K562 (cell line): ENCODE results near the gene ARF5. TPM values are rescaled to one million over a fixed set of nuclear protein-coding genes. Genes with fewer than 3 reads are reported as not detected.

Source experiments
- FOSL1 ChIP-seq: fragments of 200-800 bp; sonication (Bioruptor generic); conservative IDR thresholded peaks from 2 replicates; pipeline ENCODE4 v1.6.1; 2016; ENCODE audit warnings: missing genetic modification characterization, missing compliant biosample characterization
- FOXM1 ChIP-seq, 2 experiments: fragments of 450-650 bp in 1 of 2; sonication (generic) in 1 of 2; formaldehyde crosslinking in 1 of 2; IDR thresholded peaks; 2 replicates each; pipeline versions ENCODE4 v1.6.1 to v1.9.0; 2017 to 2022; ENCODE audit warnings: low read depth in 2 of 2, mild to moderate bottlenecking in 2 of 2, missing genetic modification reagents in 1 of 2, moderate library complexity in 1 of 2
- HCFC1 ChIP-seq: IDR thresholded peaks from 2 replicates; pipeline ENCODE4 v1.6.1; 2012; ENCODE audit warnings: low read depth, low read length, improper control_type of control experiment
- NCOA2 ChIP-seq, 2 experiments: fragments of 450-650 bp; IDR thresholded peaks; 2 replicates each; pipeline ENCODE4 v1.6.1; 2018; ENCODE audit warnings: mild to moderate bottlenecking in 2 of 2, moderate library complexity in 1 of 2; ENCODE audit not compliant: partially characterized antibody in 2 of 2
- NFATC3 ChIP-seq: fragments of 450-650 bp; IDR thresholded peaks from 2 replicates; pipeline ENCODE4 v1.6.1; 2017; ENCODE audit warnings: mild to moderate bottlenecking
- NUFIP1 ChIP-seq: fragments of 450-650 bp; IDR thresholded peaks from 2 replicates; pipeline ENCODE4 v1.6.1; 2018; ENCODE audit not compliant: partially characterized antibody
- PHB2 ChIP-seq: fragments of 450-650 bp; IDR thresholded peaks from 2 replicates; pipeline ENCODE4 v1.6.1; 2017; ENCODE audit warnings: low read depth
- PURB ChIP-seq: sonication (generic); formaldehyde crosslinking; IDR thresholded peaks from 2 replicates; pipeline ENCODE4 v1.9.0; 2021; ENCODE audit warnings: low read depth, mild to moderate bottlenecking, missing genetic modification reagents
- ZNF324 ChIP-seq: fragments of 250-450 bp; sonication (Bioruptor Pico); IDR thresholded peaks from 2 replicates; pipeline ENCODE4 v1.4.0; 2020; ENCODE audit warnings: mild to moderate bottlenecking
- ZNF717 ChIP-seq: fragments of 250-450 bp; sonication (Bioruptor Pico); IDR thresholded peaks from 2 replicates; pipeline ENCODE4 v1.5.0; 2021
- ZNF766 ChIP-seq: fragments of 200-800 bp; sonication (Bioruptor generic); conservative IDR thresholded peaks from 2 replicates; pipeline ENCODE4 v1.6.1; 2016; ENCODE audit warnings: missing genetic modification characterization, missing compliant biosample characterization
- polyA plus RNA-seq, 8 experiments: library from polyadenylated mRNA; depleted of rRNA in 4 of 8; stranded (reverse) in 5 of 8; unstranded in 3 of 8; fragments of >200 nt; fragmentation: Nextera tagmentation in 2 of 8; fragmentation: Illumina TruSeq in 1 of 8; extraction: Ambion mirVana in 2 of 8; extraction: Trizol in 1 of 8; gene quantifications; 2 replicates each; pipeline versions ENCODE4 v1.2.1 to v1.2.3, GENCODE V29; 2011 to 2014; ENCODE audit warnings: inconsistent platforms in 1 of 8, missing spikeins in 1 of 8
- total RNA-seq, 7 experiments: library from RNA; depleted of rRNA in 6 of 7; stranded (reverse); fragments of >200 nt in 6 of 7; fragmentation: Illumina TruSeq in 2 of 7; extraction: Trizol in 2 of 7; gene quantifications; 2 replicates each; pipeline versions ENCODE4 v1.2.1 to v1.2.3, GENCODE V29; 2011 to 2021; ENCODE audit warnings: low replicate concordance in 1 of 7
- TF ChIP-seq, protein P1 (sequence below), 2 experiments: fragments of 150-350 bp in 1 of 2; IDR thresholded peaks; 2 replicates each; pipeline ENCODE4 v1.6.1; 2012 to 2016; ENCODE audit warnings: low read depth in 2 of 2, low read length in 2 of 2, mild to moderate bottlenecking in 1 of 2, moderate library complexity in 1 of 2
- TF ChIP-seq, protein P2 (sequence below), 2 experiments: fragments of 450-650 bp in 1 of 2; IDR thresholded peaks; 2 replicates each; pipeline ENCODE4 v1.6.1; 2011 to 2017; ENCODE audit warnings: low read depth in 2 of 2, antibody characterized with exemption in 1 of 2, borderline replicate concordance in 1 of 2, low read length in 1 of 2, mild to moderate bottlenecking in 1 of 2, mixed read lengths in 1 of 2; ENCODE audit not compliant: control insufficient read depth in 1 of 2
- TF ChIP-seq, protein P3 (sequence below): IDR thresholded peaks from 2 replicates; pipeline ENCODE4 v1.6.1; 2014; ENCODE audit warnings: antibody characterized with exemption
- TF ChIP-seq, protein P4 (sequence below): fragments of 250-450 bp; sonication (Bioruptor Pico); IDR thresholded peaks from 2 replicates; pipeline ENCODE4 v1.5.0; 2021
- TF ChIP-seq, protein P5 (sequence below): fragments of 450-650 bp; formaldehyde crosslinking; IDR thresholded peaks from 2 replicates; pipeline ENCODE4 v1.4.0; 2022; ENCODE audit warnings: mild to moderate bottlenecking, moderate library complexity

ARF5 gene
- total and polyA plus RNA-seq, 9 of the 15 experiments (the other 6 are each of a cell fraction or from before 2014, with no cell fraction given): 8.1 to 290 (median 125) TPM

DNA sequence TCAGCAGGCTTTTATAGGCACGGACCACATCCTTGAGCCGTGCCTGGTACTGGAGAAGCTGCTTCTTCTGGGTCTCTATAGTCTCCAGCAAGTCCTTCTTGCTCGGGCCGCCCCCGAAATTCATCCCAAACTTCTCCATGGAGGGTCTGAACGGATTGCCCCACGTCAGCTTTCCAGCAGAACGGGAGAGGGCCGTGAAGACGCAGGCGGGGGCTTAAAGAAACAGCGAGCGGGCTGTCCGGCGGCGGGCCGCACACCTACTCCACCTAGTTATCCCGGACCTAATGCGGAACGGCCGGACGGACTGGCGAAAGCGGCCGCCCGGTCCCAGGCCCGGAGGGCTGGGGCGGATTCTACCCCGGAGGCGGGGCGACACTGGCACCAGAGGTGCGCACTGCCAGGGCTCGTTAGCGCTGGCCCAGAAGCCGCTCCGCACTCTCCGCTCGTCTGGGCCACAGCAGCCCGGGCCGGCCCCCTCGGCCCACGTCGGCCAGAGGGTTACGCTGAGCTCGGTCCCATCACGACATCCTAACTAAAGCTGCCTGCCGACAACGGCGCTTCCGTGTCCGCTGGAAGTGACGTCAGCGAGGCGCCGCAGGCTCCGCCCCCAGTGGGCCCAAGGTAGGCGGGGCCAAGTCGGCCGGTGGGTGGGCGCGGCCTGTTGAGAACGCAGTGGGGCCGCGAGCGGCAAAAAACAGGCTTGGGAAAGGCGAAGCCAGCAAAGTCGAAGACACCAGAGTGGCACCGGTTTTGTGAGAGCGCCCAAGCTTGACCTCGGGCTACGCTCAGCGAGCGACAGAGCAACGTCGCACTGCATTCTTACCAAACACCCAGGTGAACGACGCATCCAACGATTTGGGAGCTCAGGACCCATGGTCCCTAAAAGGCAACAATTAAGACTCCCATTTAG lies 2.9 kb upstream of the ARF5 start, which contains the start of gene GCC1 (continued):
- TF ChIP-seq, protein P1, sequence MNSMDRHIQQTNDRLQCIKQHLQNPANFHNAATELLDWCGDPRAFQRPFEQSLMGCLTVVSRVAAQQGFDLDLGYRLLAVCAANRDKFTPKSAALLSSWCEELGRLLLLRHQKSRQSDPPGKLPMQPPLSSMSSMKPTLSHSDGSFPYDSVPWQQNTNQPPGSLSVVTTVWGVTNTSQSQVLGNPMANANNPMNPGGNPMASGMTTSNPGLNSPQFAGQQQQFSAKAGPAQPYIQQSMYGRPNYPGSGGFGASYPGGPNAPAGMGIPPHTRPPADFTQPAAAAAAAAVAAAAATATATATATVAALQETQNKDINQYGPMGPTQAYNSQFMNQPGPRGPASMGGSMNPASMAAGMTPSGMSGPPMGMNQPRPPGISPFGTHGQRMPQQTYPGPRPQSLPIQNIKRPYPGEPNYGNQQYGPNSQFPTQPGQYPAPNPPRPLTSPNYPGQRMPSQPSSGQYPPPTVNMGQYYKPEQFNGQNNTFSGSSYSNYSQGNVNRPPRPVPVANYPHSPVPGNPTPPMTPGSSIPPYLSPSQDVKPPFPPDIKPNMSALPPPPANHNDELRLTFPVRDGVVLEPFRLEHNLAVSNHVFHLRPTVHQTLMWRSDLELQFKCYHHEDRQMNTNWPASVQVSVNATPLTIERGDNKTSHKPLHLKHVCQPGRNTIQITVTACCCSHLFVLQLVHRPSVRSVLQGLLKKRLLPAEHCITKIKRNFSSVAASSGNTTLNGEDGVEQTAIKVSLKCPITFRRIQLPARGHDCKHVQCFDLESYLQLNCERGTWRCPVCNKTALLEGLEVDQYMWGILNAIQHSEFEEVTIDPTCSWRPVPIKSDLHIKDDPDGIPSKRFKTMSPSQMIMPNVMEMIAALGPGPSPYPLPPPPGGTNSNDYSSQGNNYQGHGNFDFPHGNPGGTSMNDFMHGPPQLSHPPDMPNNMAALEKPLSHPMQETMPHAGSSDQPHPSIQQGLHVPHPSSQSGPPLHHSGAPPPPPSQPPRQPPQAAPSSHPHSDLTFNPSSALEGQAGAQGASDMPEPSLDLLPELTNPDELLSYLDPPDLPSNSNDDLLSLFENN (IDR thresholded peaks at IDR 0.05; ENCODE audit: low read depth in 2 of 2, low read length in 2 of 2): no peak; a peak in 1 of 4 replicates
- TF ChIP-seq ZNF766 (CRISPR knock-in tag) (no peak), NUFIP1 (no peak), PHB2 (no peak), ZNF324 (0 out of 2 replicates have a peak, but pooled peaks have one; percentile 25), FOSL1 (peak; percentile 50; the same call in 1 of the 2 replicates), NFATC3 (no peak), HCFC1 (peak; percentile 77), ZNF717 (CRISPR knock-in tag) (no peak), NCOA2 (IDR thresholded peaks at IDR 0.05; ENCODE audit: partially characterized antibody in 2 of 2) (no peak), FOXM1 (IDR thresholded peaks at IDR 0.05; ENCODE audit: low read depth) (no peak), FOXM1 (CRISPR knock-in tag; IDR thresholded peaks at IDR 0.05; ENCODE audit: low read depth) (peak; percentile 86; the same call in 1 of the 2 replicates), PURB (no peak)
- TF ChIP-seq, protein P2, sequence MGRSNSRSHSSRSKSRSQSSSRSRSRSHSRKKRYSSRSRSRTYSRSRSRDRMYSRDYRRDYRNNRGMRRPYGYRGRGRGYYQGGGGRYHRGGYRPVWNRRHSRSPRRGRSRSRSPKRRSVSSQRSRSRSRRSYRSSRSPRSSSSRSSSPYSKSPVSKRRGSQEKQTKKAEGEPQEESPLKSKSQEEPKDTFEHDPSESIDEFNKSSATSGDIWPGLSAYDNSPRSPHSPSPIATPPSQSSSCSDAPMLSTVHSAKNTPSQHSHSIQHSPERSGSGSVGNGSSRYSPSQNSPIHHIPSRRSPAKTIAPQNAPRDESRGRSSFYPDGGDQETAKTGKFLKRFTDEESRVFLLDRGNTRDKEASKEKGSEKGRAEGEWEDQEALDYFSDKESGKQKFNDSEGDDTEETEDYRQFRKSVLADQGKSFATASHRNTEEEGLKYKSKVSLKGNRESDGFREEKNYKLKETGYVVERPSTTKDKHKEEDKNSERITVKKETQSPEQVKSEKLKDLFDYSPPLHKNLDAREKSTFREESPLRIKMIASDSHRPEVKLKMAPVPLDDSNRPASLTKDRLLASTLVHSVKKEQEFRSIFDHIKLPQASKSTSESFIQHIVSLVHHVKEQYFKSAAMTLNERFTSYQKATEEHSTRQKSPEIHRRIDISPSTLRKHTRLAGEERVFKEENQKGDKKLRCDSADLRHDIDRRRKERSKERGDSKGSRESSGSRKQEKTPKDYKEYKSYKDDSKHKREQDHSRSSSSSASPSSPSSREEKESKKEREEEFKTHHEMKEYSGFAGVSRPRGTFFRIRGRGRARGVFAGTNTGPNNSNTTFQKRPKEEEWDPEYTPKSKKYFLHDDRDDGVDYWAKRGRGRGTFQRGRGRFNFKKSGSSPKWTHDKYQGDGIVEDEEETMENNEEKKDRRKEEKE (IDR thresholded peaks at IDR 0.05; ENCODE audit: borderline replicate concordance in 1 of 2, control insufficient read depth in 1 of 2, low read depth in 2 of 2, low read length in 1 of 2): no peak
- TF ChIP-seq, protein P3, sequence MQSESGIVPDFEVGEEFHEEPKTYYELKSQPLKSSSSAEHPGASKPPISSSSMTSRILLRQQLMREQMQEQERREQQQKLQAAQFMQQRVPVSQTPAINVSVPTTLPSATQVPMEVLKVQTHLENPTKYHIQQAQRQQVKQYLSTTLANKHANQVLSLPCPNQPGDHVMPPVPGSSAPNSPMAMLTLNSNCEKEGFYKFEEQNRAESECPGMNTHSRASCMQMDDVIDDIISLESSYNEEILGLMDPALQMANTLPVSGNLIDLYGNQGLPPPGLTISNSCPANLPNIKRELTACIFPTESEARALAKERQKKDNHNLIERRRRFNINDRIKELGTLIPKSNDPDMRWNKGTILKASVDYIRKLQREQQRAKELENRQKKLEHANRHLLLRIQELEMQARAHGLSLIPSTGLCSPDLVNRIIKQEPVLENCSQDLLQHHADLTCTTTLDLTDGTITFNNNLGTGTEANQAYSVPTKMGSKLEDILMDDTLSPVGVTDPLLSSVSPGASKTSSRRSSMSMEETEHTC: peak; percentile 41; the same call in 1 of the 2 replicates
- TF ChIP-seq, protein P4, sequence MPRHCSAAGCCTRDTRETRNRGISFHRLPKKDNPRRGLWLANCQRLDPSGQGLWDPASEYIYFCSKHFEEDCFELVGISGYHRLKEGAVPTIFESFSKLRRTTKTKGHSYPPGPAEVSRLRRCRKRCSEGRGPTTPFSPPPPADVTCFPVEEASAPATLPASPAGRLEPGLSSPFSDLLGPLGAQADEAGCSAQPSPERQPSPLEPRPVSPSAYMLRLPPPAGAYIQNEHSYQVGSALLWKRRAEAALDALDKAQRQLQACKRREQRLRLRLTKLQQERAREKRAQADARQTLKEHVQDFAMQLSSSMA (CRISPR knock-in tag): 0 out of 2 replicates have a peak, but pooled peaks have one; percentile 26
- TF ChIP-seq, protein P5, sequence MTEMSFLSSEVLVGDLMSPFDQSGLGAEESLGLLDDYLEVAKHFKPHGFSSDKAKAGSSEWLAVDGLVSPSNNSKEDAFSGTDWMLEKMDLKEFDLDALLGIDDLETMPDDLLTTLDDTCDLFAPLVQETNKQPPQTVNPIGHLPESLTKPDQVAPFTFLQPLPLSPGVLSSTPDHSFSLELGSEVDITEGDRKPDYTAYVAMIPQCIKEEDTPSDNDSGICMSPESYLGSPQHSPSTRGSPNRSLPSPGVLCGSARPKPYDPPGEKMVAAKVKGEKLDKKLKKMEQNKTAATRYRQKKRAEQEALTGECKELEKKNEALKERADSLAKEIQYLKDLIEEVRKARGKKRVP: peak; percentile 59; the same call in 1 of the 2 replicates
